DMS53 treated with DMSO at 0.1 percent for 48 hours (cell line): ENCODE data around the gene ATP6V1C2.
"Not testable (repeated sequence)": the region's sequence is repeated elsewhere in the genome, so short reads cannot be mapped to it uniquely, and the experiment has no call there.

Experiments used
- DNase-seq: peaks from one replicate; lab custom pipeline; 2025; ENCODE audit not compliant: unreplicated experiment; lab: John Stamatoyannopoulos, UW

The ATP6V1C2 gene

DNA sequence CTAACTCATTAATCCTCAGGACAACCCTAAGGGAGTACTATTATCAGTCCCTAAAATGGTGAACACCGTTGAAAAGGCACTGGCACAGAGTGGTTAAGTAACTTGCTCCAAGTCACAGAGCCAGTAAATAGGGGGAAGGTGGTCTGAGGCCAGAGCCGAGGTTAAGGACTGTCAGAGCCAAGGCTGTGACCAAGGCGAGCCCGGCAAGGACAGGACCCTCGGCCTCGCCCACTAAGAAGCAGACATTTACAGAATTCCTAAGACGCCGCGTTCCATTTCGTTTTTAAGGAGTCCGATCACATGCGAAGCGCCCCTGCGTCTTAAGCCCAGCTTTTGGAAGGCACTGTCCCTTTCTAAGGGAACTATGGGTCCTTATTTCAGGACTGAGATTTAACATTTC is 90.1 kb downstream of the ATP6V1C2 start:
- DNase-seq, result no peak

DNA sequence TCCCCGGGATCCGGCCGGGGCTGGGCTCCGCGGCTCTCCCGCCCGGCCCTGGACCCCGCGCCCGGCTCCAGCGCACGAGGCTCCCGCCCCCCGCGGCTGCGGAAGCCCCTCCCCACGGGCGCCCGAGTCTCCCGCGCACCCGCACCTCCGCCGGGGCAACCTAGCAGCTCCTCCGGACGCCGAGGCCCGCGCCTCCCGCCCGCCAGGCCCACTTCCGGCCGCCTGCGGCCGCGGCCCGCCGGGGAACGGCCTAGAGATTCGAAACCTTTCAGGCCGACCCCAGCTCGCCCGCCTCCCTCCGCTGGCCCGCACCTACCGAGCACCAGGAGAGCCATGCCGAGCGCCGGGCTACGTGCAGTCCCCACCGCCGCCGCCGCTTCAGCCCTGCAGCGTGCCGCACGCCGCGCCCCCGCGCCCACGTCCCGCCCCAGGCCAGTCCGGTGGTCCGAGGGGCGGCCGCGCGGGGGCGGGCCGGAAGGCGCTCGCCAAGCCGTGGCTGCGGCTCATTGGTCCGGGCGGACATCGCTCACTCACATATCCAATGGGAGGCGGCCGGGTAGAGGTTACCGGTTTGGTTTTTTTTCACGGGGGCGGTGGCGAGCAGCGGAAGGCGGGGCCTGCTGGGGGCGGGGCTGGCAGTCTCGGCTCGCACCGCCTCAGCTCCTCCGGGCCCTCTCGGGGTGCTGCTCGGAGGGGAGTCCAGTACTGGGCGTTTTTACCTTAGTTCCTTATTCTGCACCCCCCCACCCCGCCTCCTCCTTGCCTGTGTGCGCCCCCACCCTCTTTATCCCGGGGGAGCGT is 91.1 kb downstream of the ATP6V1C2 start, which contains the start of gene PDIA6:
PDIA6 (minus strand) TSS at position 424 of the 801 bp plus-strand sequence; CDS start at position 335, 89 bp downstream.
- peak; percentile 81 for DNase-seq

GRCh38 chr2:10813163-10814138 is 92.0 kb downstream of the ATP6V1C2 start:
- DNase-seq, result not testable (repeated sequence)

GRCh38 chr2:10814142-10814541 is 92.7 kb downstream of the ATP6V1C2 start:
- DNase-seq, result no peak

DNA sequence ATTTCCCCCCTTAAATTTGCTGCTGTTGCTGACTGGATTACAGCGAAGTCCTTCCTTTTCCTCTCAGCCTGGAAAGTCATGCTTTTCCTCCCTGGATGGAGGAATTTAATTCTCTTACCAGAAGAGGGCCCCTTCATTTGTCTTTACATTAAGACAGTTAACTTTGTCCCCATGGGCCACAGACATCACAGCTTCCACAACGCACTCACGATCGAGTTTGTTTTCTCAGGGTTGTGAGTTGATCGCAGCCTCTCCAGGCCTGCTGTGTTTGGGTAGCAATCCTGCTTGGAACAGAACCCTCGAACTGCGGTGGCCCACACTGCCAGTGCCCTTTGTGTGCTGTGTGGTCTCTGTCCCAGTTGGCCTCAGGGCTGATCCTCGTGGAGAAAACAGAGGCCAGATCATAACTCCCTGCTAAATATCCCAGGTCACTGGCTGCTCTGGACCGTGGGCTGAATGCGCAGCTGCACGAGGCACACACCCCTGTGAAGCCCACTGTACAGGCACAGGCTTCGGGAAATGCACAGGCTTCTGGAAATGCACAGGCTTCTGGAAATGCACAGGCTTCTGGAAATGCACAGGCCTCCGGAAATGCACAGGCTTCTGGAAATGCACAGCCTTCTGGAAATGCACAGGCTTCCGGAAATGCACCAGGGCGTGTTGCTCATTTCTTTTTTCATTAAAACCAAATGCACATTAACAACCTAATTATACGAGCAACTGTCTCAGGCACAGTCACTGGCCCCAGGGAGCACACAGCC is 93.3 kb downstream of the ATP6V1C2 start:
- DNase-seq, result no peak

DNA sequence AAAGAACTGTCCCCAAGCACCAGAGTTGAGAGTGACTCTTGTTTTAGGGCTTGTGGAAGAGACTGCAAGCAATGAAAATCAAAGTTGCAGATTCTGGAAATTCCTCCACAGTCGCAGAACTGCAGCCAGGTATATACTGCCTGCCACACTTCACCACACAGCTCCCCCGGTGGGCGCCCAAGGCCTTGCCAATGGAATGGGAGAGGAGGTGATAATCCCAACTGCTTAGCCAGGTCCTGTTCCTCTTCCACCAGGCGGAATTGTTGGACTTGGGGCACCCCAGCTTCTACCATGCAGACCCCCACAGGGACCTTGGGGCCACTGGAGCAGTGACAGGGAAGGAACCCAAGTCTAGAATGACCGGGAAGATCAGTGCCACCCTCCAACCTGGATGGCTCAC is 96.0 kb downstream of the ATP6V1C2 start:
- DNase-seq, result no peak

- DNase-seq, result not testable (repeated sequence)
Observed at GRCh38 chr2:10818305-10818704, 96.9 kb downstream of the ATP6V1C2 start.

DNA sequence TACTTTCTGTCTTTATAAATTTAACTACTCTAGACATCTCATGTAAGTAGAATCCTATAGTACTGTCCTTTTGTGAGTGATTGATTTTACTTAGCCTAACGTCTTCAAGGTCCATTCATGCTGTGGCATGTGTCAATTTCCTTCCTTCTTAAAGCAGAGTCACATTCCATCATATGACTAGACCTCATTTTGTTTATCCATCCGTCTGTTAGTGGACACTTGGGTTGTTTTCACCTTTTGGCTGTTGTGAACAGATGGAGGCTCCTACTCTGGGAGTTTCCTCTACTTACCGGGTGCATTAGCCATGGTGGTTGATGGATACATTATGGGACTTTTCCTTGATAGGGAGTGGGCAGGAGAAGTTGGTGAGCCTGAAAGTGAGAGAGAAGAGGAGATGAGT is 97.6 kb downstream of the ATP6V1C2 start:
- no peak for DNase-seq

- DNase-seq, result no peak
Observed at GRCh38 chr2:10819714-10820314, 98.4 kb downstream of the ATP6V1C2 start.

DNA sequence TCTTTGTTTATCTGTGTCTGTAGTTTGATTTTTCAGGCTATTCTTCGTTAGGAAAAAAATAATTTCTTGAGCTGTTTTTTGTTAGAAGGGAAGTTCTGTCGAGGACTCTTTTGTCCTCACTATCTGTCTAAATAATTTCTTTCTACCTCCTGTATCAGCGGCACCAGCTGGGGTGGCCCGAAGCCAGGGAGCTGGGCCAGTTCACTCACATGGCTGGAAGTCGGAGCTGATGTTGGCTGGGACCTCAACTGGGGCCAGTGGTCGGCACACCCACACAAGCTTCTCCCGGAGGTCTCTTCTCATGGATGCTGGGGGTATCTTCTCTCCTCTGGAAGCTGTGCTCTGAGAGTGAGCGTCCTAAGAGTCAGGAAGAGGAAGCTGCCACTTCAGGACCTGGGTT is 99.1 kb downstream of the ATP6V1C2 start:
- DNase-seq, result no peak

- DNase-seq, result no peak
Observed at GRCh38 chr2:10820978-10821695, 99.7 kb downstream of the ATP6V1C2 start.

DNA sequence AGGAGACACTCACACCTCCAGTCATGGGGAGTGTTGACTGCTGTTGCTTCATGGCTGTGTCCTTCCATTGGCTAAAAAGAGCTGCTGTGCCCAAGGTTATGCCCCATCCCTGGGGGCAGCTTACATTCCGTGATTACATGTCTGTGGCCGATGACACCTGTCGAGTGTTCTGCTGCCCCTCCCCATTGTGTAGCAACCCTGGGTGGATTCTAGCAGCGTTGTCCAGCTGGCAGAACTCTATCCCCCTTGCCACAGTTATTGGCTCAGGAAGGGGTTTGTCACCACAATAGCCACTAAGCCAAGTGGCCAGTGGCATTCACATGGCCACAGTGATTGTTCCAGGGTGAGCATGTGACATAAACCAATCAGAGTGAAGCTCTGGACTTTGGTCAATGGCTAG is 102.8 kb downstream of the ATP6V1C2 start:
- no peak for DNase-seq

GRCh38 chr2:10826026-10826425 is 104.6 kb downstream of the ATP6V1C2 start:
- DNase-seq, result no peak

DNA sequence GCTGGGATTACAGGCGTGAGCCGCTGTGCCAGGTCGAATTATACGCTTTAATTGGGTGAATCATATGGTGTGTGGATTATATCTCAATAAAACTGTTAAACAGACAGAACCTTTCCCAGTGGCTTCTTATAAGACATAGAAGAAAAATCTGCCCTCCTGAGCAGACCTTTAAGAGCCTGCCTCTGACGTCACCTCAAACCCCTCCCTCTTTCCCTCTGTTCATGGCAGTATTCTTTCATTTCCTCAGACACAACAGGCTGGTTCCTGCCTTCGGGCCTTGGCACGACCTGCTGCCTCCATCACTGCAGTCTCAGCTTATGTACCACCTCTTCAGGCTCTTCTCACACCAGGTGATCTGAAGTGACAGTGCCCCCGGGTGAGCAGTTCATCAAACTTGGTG is 105.2 kb downstream of the ATP6V1C2 start:
- no peak for DNase-seq

- no peak for DNase-seq
Observed at GRCh38 chr2:10828346-10828745, 106.9 kb downstream of the ATP6V1C2 start.

DNA sequence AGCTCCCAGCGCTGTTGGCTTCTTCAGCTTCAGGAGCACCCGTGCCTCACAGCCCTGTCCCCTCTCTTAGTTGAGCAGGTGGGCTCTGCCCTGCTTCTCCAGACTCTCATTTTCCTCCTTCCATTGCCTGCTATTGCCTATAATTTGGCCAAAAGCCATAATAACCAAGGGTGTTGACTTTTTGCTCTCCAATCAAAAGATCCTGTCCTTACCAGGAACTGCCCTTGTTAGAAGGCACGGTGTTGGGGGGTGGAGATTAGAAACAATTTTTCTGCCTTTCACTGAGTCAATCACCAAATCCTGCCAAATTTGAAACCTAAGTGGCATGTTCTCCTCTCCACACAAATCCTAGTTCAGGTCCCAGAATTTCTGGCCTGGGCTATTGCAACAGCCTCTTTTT is 107.9 kb downstream of the ATP6V1C2 start:
- no peak for DNase-seq

DNA sequence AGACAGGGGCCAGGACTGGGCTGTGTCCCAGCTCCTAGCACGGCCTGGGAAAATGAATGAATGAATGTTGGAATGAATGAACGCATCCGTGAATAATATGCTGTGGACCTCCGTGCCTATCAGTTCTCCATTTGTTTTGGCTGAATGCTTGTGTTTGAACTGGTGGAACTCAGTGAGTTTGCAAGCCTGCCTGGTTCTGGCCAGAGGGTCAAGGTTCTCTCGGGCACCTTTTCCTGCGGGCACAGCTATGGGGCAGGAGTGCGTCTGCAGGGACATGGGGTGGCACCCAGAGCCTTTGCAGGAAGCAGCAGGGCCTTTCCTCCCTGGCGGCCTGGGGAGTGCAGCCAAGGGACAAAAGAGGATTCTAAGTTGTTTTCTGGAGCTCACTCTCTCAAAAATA is 108.8 kb downstream of the ATP6V1C2 start:
- DNase-seq, result no peak

DNA sequence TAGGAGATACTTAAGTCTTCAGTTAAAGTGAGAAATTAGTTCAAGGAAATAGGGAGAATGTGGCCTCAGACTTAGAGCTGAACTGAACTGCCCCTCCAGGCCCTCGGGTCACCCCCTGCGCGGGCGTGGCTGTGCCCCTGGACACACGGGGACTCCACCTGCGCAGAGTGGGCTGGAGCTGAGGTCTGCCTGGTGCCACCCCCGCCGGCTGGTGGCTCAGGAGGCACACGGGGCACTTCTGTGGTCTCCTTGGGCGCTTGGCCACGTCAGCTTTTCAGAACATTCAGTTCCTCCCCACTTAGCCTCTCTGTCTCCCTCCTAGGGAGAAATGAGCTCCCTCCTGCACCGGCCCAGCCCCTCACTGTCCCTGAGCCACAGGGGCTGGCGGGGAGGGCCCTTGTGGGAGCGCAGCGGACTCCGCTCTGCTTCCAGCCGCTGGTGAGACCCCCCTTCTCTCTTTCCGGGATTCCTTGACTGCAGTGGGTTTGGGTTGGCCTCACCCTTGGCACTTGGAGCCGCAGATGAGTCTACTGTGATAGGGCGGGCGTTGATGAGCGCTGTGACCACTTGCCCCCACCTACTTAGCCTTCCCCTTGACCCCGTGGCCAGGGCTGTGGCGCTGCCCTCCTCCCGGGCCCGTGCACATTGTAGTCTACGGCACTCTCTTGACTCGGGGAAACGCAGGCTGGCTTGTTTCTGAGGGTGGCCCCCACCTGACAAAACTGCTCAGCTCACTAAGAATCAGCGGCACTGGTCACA is 109.4 kb downstream of the ATP6V1C2 start:
- DNase-seq, result no peak

DNA sequence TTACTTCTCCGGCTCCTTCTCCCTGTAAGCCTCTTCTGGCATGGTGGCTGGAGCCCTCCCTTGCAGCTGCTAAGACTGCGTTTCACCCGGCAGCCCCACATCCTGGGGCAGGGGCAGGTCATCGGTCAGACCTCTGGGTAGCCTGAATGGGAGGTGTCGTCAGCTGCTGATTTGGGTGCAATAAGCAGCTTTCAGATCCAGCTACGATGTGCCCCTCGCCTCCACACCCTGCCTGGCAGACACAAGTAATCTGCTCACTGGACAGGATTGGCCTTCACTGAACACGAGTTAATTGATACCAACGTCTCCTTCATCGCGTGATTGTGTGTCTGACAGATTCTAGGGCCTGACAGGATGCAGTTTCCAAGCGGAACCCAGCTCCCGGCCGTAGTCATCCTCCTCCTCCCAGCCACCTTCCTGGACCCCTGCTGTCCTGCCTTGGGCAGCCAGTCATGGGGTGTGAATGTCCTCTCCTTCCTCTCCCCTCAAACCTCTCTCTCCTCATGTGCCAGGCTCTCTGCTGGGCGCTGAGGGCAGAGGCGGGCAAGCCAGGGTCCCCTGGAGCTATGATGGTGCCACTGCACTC is 110.1 kb downstream of the ATP6V1C2 start:
- DNase-seq, result no peak
